AG10803 (cell line): Measurements from ENCODE around the gene HAND1.

Experiments
- DNase-seq: peaks from one replicate; pipeline ENCODE4 v3.0.0; 2010; ENCODE audit warnings: low read depth
- H3K4me3 ChIP-seq: 2 replicates; pipeline ENCODE4 v1.5.1; 2011; ENCODE audit warnings: mild to moderate bottlenecking, low read length, control low read depth
- CTCF ChIP-seq: conservative IDR thresholded peaks from 2 replicates; pipeline ENCODE4 v1.5.1; 2011; ENCODE audit warnings: mild to moderate bottlenecking, low read length, control low read depth, inconsistent platforms

Gene HAND1

GRCh38 chr5:154478224-154478565, at the start of gene HAND1:
HAND1 (minus strand) TSS chr5:154478227; CDS start chr5:154478008, 219 bp downstream.
- TF ChIP-seq CTCF: no peak
- no peak for DNase-seq
- H3K4me3 ChIP-seq: peak within 1 kb of the TSS; percentile 31

GRCh38 chr5:154526231-154527226, 48.5 kb upstream of the HAND1 start:
- no peak for DNase-seq
- no peak for TF ChIP-seq CTCF
- no peak overlapping the region for H3K4me3 ChIP-seq

- no peak for DNase-seq
- TF ChIP-seq CTCF: no peak
- no peak overlapping the region for H3K4me3 ChIP-seq
Observed at GRCh38 chr5:154524859-154525258, 46.8 kb upstream of the HAND1 start.

- TF ChIP-seq CTCF: no peak
- no peak for DNase-seq
- H3K4me3 ChIP-seq: no peak overlapping the region
Observed at GRCh38 chr5:154524181-154524580, 46.2 kb upstream of the HAND1 start.

- TF ChIP-seq CTCF: no peak
- no peak for DNase-seq
- H3K4me3 ChIP-seq: no peak overlapping the region
Observed at GRCh38 chr5:154523709-154524108, 45.7 kb upstream of the HAND1 start.

- H3K4me3 ChIP-seq: no peak overlapping the region
- no peak for DNase-seq
- no peak for TF ChIP-seq CTCF
Observed at GRCh38 chr5:154523104-154523503, 45.1 kb upstream of the HAND1 start.

- TF ChIP-seq CTCF: no peak
- no peak overlapping the region for H3K4me3 ChIP-seq
- DNase-seq: no peak
Observed at GRCh38 chr5:154522284-154522683, 44.3 kb upstream of the HAND1 start.
